Measurements from ENCODE around the gene DTHD1. TPM values are rescaled to one million over a fixed set of nuclear protein-coding genes. Genes with fewer than 3 reads are reported as not detected.

The DTHD1 gene
- total and polyA plus RNA-seq, 2 of the 8 experiments (the other 6 are each of a cell fraction or from before 2014, with no cell fraction given) = not detected

DNA sequence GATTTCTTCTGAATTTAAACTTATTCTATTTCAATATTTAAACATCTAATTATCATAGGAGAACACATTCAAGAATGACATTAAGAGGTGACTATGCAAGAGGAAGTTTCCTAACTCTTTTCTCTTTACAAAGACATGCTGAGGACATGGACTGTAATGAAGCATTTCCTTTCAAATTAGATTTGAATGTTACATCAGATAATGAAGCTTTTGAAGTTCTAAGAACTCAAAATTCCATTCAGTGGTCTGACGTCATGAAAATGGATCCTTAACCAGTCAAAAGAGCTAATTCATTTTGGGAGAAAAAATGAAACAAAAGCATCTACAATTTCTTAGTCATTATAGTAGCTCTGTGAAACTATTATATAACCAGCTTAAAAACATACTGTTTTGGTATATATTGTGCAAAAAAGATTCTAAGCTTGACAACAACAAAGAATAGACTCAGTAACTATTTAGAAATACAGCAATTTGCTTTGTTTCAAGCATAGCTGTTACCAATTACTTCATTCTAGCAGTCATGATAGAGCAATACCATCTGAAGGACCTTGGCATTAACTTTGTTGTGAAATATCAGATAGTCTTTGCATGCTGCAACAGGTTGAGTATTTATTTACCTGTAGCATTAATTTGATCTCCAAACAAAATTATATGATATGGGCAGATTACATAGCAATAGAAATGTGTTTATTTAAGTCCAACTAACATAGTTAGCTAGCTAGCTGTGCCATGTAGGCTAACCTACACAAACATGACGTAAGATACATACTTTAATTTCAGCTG, 13.7 kb upstream of the DTHD1 start:
- CTCF ChIA-PET (ENCODE audit: partially characterized antibody) = interaction anchor here (0.8 to 1.0 kb wide), 2 partner anchors 17 to 23 kb away, joined by 3 read pairs; partner anchors contain the start of gene ARAP2
- POLR2A ChIA-PET (ENCODE audit: partially characterized antibody) = no interaction called here
- FAIRE-seq (no peak), DNase-seq (ENCODE audit: low read depth in 1 of 2, low spot score in 2 of 2) (no peak)
- Histone ChIP-seq H2AFZ (ENCODE audit: low read length) (no peak overlapping the region), H2BK12ac (ENCODE audit: low read depth, low read length) (no peak overlapping the region), H4K20me1 (replicated peaks in 1 of 2; ENCODE audit: control insufficient read depth in 1 of 2, insufficient read depth in 2 of 2, low read length in 2 of 2) (no peaks in the 10 kb centered on the region), H4K5ac (ENCODE audit: insufficient read length, low read depth, low read length) (no peak overlapping the region), H4K8ac (ENCODE audit: extremely low read depth, insufficient read depth, low read length) (no peak overlapping the region), H2AK5ac (ENCODE audit: low read depth, low read length) (no peak overlapping the region), H3K79me2 (ENCODE audit: control insufficient read depth in 1 of 2, insufficient read depth in 2 of 2, low read length in 2 of 2) (no peaks in the 10 kb centered on the region), H2BK120ac (replicated peaks; ENCODE audit: low read depth, low read length) (no peak overlapping the region), H3K4me3 (ENCODE audit: extremely low read depth in 1 of 4, insufficient read depth in 2 of 4, low read depth in 3 of 4, low read length in 4 of 4) (no peak overlapping the region), H3K4ac (replicated peaks; ENCODE audit: insufficient read length, low read depth, low read length) (no peak overlapping the region), H3K79me1 (ENCODE audit: low read depth, low read length) (no peaks in the 10 kb centered on the region), H3K56ac (replicated peaks; ENCODE audit: insufficient read length, low read depth, low read length) (no peak overlapping the region), H3K18ac (ENCODE audit: extremely low read depth, low read length) (no peak overlapping the region), H3K9ac (replicated peaks in 1 of 4; ENCODE audit: extremely low read depth in 1 of 4, low read depth in 3 of 4, low read length in 3 of 4) (no peak overlapping the region), H3K4me2 (ENCODE audit: insufficient read depth in 1 of 2, low read depth in 2 of 2, low read length in 2 of 2) (no peak overlapping the region), H3K27ac (ENCODE audit: low read depth, low read length) (no peak overlapping the region), H3K23ac (ENCODE audit: insufficient read length) (no peak overlapping the region), H3K9me3 (ENCODE audit: insufficient read depth in 2 of 2, low read depth in 1 of 2, low read length in 1 of 2) (no peaks in the 10 kb centered on the region), H3K4me1 (replicated peaks in 1 of 4; ENCODE audit: control insufficient read depth in 3 of 4, insufficient read depth in 4 of 4, low read length in 3 of 4) (peaks cover 0 to 3% (median 1%) of the 10 kb centered on the region in 4 experiments; a peak in 1 of 7 replicates), H2BK5ac (ENCODE audit: low read depth, low read length) (no peak overlapping the region), H2BK15ac (ENCODE audit: low read length) (no peak overlapping the region), H4K91ac (replicated peaks; ENCODE audit: insufficient read length, low read length) (no peak overlapping the region), H3K36me3 (ENCODE audit: control insufficient read depth in 2 of 4, insufficient read depth in 4 of 4, low read length in 3 of 4) (no peaks in the 10 kb centered on the region), H3K23me2 (ENCODE audit: low read depth, low read length) (no peaks in the 10 kb centered on the region), H3K27me3 (replicated peaks in 1 of 4; ENCODE audit: control insufficient read depth in 3 of 4, extremely low read depth in 1 of 4, insufficient read depth in 3 of 4, low read length in 3 of 4) (no peaks in the 10 kb centered on the region), H2BK20ac (ENCODE audit: low read length) (no peak overlapping the region), H3K14ac (ENCODE audit: insufficient read length) (no peak overlapping the region)
- WGBS, 2 experiments (ENCODE audit: extremely low coverage in 1 of 2, insufficient coverage in 1 of 2, insufficient read length in 1 of 2, insufficient replicate concordance in 2 of 2, low coverage in 1 of 2, low lambda C conversion rate in 2 of 2, missing lambda C conversion rate in 1 of 2) = 86% methylated on average over 2 of the region's 2 CpGs; no CpG with 5 or more reads in 1 of the 2 experiments
- TF ChIP-seq SP2 (IDR thresholded peaks at IDR 0.05; ENCODE audit: low read length) = no peak
- no peak for TF ChIP-seq SAP30 (IDR thresholded peaks at IDR 0.05; ENCODE audit: insufficient read depth, insufficient replicate concordance, low read length)
- no peak for TF ChIP-seq KDM1A (IDR thresholded peaks at IDR 0.05; ENCODE audit: borderline replicate concordance, low read length)
